Left ventricle myocardium inferior (tissue), 1 donor: ENCODE results near the gene PAQR6. TPM values are rescaled to one million over a fixed set of nuclear protein-coding genes. Genes with fewer than 3 reads are reported as not detected.

Source experiments
- DNase-seq: peaks from one replicate; pipeline ENCODE4 v3.0.0-alpha.2; 2020
- H3K27ac ChIP-seq: fragments of 200-600 bp; replicated peaks from 2 replicates; pipeline ENCODE4 v1.8.0; 2021
- H3K27me3 ChIP-seq: fragments of 200-600 bp; 2 replicates; pipeline ENCODE4 v1.8.0; 2021; ENCODE audit warnings: low read depth
- H3K36me3 ChIP-seq: fragments of 200-600 bp; 2 replicates; pipeline ENCODE4 v1.8.0; 2021
- H3K4me1 ChIP-seq: fragments of 200-600 bp; 2 replicates; pipeline ENCODE4 v1.8.0; 2021
- H3K4me3 ChIP-seq: fragments of 200-600 bp; 2 replicates; pipeline ENCODE4 v1.8.0; 2021; ENCODE audit warnings: mild to moderate bottlenecking, moderate library complexity
- H3K9me3 ChIP-seq: fragments of 200-600 bp; replicated peaks from 2 replicates; pipeline ENCODE4 v1.8.0; 2021
- CTCF ChIP-seq: fragments of 200-600 bp; IDR thresholded peaks from 2 replicates; pipeline ENCODE4 v1.8.0; 2021; ENCODE audit warnings: antibody characterized with exemption, mild to moderate bottlenecking, borderline replicate concordance
- intact Hi-C: fragments of 100-400 bp; cut with micrococcal nuclease; formaldehyde crosslinking; loops from one replicate; pipeline ENCODE4 v1.11.0; 2022
- total RNA-seq: library from RNA; stranded (reverse); fragmentation: NEBNext Ultra II Directional; extraction: Animal tissue kit (Norgen Biotek cat#: 25700); gene quantifications from one replicate; pipeline ENCODE4 v1.2.1, GENCODE V29; 2021
- donor health status: DM: no; HTN: yes; CAD: no; lungs with severe emphysema.

PAQR6 gene
- total RNA-seq, 1 donor from 2014 or later, result 0.47 TPM

GRCh38 chr1:156246781-156247459 lies 936 bp downstream of the PAQR6 start:
- Histone ChIP-seq H3K4me1 (peaks cover 56% of the 10 kb centered on the region), H3K27me3 (peaks cover 21% of the 10 kb centered on the region), H3K9me3 (no peaks in the 10 kb centered on the region), H3K27ac (no peak overlapping the region), H3K4me3 (no peak overlapping the region), H3K36me3 (peaks cover 31% of the 10 kb centered on the region)
- intact Hi-C loops, result no loop called here
- TF ChIP-seq CTCF, result no peak
- no peak for DNase-seq

GRCh38 chr1:156246241-156246780 lies 1.5 kb downstream of the PAQR6 start:
- intact Hi-C loops, result no loop called here
- no peak for DNase-seq
- Histone ChIP-seq H3K4me1 (peaks cover 52% of the 10 kb centered on the region), H3K36me3 (peaks cover 25% of the 10 kb centered on the region), H3K4me3 (peak overlapping the region; percentile 53), H3K27ac (no peak overlapping the region), H3K27me3 (peaks cover 21% of the 10 kb centered on the region), H3K9me3 (no peaks in the 10 kb centered on the region)
- TF ChIP-seq CTCF, result no peak

- intact Hi-C loops, result no loop called here
- Histone ChIP-seq H3K9me3 (no peaks in the 10 kb centered on the region), H3K36me3 (peaks cover 19% of the 10 kb centered on the region), H3K4me1 (peaks cover 45% of the 10 kb centered on the region), H3K27ac (no peak overlapping the region), H3K4me3 (peak overlapping the region; percentile 53), H3K27me3 (peaks cover 21% of the 10 kb centered on the region)
- TF ChIP-seq CTCF, result no peak
- no peak for DNase-seq
Observed at GRCh38 chr1:156245451-156246232, 2.2 kb downstream of the PAQR6 start.

- no peak for DNase-seq
- peaks cover 19% of the 10 kb centered on the region for H3K36me3 ChIP-seq
- H3K27ac ChIP-seq, result no peak overlapping the region
- H3K9me3 ChIP-seq, result no peaks in the 10 kb centered on the region
- H3K4me1 ChIP-seq, result peaks cover 36% of the 10 kb centered on the region
- no peak overlapping the region for H3K4me3 ChIP-seq
- intact Hi-C loops, result no loop called here
- no peak for TF ChIP-seq CTCF
- peaks cover 21% of the 10 kb centered on the region for H3K27me3 ChIP-seq
Observed at GRCh38 chr1:156244712-156245111, 3.1 kb downstream of the PAQR6 start.

- H3K4me3 ChIP-seq, result no peak overlapping the region
- H3K4me1 ChIP-seq, result peaks cover 32% of the 10 kb centered on the region
- H3K27me3 ChIP-seq, result peaks cover 21% of the 10 kb centered on the region
- no peak overlapping the region for H3K27ac ChIP-seq
- no peak for DNase-seq
- H3K36me3 ChIP-seq, result peaks cover 20% of the 10 kb centered on the region
- intact Hi-C loops, result no loop called here
- no peaks in the 10 kb centered on the region for H3K9me3 ChIP-seq
- TF ChIP-seq CTCF, result no peak
Observed at GRCh38 chr1:156244126-156244525, 3.7 kb downstream of the PAQR6 start.
